Mesothelial cell of epicardium (in vitro differentiated cells): Measurements from ENCODE around the gene CCNJL. TPM values are rescaled to one million over a fixed set of nuclear protein-coding genes. Genes with fewer than 3 reads are reported as not detected.

Experiments
- DNase-seq, 2 experiments: peaks; one replicate each; pipeline ENCODE4 v3.0.0; 2021; ENCODE audit warnings: low spot score in 2 of 2; ENCODE audit not compliant: unreplicated experiment in 2 of 2
- H3K27ac Mint-ChIP-seq: 2 replicates; pipeline ENCODE4 v1.8.0; 2021; ENCODE audit warnings: mixed read lengths
- H3K27me3 Mint-ChIP-seq: 2 replicates; pipeline ENCODE4 v1.8.0; 2021; ENCODE audit warnings: low read depth, mixed read lengths
- H3K36me3 Mint-ChIP-seq: 2 replicates; pipeline ENCODE4 v1.8.0; 2021; ENCODE audit warnings: mixed read lengths
- H3K4me1 Mint-ChIP-seq: 2 replicates; pipeline ENCODE4 v1.8.0; 2021; ENCODE audit warnings: mixed read lengths
- H3K4me3 Mint-ChIP-seq: 2 replicates; pipeline ENCODE4 v1.8.0; 2021; ENCODE audit warnings: mild to moderate bottlenecking, moderate library complexity, mixed read lengths
- H3K9me3 Mint-ChIP-seq: 2 replicates; pipeline ENCODE4 v1.8.0; 2021; ENCODE audit warnings: mixed read lengths
- total RNA-seq: library from RNA; stranded (reverse); gene quantifications from 3 replicates; pipeline ENCODE4 v1.2.1, GENCODE V29; 2021
- TF ChIP-seq, protein P1 (sequence below): fragments of 200-600 bp; sonication (generic); IDR thresholded peaks from one replicate; pipeline ENCODE4 v1.5.0; 2021; ENCODE audit warnings: antibody characterized with exemption; ENCODE audit not compliant: unreplicated experiment

The CCNJL gene
- total RNA-seq, 1 donor from 2014 or later = 8.9 TPM

DNA sequence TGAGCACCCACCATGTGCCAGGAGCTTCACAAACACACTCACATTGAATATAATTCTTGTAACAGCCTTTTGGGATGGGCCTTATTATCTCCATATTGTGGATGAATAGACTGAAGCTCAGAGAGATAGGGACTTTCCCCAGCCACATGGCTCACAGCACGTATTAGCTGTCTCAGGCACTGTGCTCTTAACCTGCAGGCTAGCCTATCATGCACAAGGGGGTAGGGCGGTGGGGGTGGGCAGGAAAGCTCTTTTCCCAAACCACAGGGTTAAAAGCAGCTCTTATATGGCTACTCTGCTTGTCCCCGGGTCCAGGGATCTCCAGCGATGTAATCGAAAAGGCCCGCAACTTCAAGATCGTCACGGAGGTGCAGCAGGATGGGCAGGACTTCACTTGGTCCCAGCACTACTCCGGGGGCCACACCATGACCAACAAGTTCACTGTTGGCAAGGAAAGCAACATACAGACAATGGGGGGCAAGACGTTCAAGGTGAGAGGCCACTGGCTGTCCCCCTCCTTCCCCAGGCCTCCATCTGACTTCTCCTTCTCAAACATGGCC, 80.5 kb downstream of the CCNJL start:
- H3K27ac Mint-ChIP-seq = no peak overlapping the region
- no peak for DNase-seq
- H3K27me3 Mint-ChIP-seq = no peaks in the 10 kb centered on the region
- H3K36me3 Mint-ChIP-seq = no peaks in the 10 kb centered on the region
- TF ChIP-seq, protein P1, sequence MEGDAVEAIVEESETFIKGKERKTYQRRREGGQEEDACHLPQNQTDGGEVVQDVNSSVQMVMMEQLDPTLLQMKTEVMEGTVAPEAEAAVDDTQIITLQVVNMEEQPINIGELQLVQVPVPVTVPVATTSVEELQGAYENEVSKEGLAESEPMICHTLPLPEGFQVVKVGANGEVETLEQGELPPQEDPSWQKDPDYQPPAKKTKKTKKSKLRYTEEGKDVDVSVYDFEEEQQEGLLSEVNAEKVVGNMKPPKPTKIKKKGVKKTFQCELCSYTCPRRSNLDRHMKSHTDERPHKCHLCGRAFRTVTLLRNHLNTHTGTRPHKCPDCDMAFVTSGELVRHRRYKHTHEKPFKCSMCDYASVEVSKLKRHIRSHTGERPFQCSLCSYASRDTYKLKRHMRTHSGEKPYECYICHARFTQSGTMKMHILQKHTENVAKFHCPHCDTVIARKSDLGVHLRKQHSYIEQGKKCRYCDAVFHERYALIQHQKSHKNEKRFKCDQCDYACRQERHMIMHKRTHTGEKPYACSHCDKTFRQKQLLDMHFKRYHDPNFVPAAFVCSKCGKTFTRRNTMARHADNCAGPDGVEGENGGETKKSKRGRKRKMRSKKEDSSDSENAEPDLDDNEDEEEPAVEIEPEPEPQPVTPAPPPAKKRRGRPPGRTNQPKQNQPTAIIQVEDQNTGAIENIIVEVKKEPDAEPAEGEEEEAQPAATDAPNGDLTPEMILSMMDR = no peak
- H3K9me3 Mint-ChIP-seq = no peaks in the 10 kb centered on the region
- H3K4me3 Mint-ChIP-seq = no peak overlapping the region
- H3K4me1 Mint-ChIP-seq = no peaks in the 10 kb centered on the region

DNA sequence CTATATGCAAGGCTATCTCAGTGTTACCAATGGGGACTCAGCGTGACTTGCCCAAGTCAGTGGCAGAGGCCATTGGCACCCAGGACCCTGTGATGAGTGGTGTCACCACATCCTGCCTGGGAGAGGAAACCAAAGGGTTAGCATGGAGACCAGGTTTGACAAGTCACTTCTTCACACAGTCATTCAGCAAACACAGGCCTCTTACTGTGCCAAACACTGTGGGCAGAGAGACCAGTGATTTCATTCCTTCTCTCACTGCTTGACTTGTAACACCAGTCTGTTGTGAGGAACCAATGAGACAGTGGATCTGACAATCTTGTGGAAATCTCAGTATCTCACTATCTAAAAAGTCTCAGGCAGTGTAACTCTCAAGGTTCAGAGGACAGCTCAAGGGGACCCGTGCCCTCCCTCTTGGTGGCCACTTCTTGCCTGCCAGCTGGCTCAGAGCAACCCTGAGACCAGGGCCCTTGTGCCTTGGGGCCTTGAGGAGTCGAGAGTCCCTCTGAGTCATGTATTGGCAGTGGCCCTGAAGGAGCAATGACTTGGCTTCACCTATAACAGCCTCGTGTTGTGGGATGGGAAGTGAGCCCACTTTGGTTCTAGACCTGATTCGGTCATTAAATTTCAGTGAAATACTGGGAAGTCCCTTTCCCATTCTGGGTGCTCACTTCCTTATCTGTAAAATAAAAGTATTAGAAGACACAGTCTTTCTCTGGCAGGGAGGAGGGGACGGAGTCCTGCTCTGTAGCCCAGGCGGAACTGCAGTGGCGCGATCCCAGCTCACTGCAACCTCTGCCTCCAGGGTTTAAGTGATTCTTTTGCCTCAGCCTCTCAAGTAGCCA, 81.5 kb downstream of the CCNJL start:
- Mint-ChIP-seq H3K27ac (no peak overlapping the region), H3K9me3 (no peaks in the 10 kb centered on the region), H3K27me3 (no peaks in the 10 kb centered on the region), H3K36me3 (no peaks in the 10 kb centered on the region), H3K4me3 (no peak overlapping the region), H3K4me1 (no peaks in the 10 kb centered on the region)
- TF ChIP-seq, protein P1 = no peak
- DNase-seq = no peak

DNA sequence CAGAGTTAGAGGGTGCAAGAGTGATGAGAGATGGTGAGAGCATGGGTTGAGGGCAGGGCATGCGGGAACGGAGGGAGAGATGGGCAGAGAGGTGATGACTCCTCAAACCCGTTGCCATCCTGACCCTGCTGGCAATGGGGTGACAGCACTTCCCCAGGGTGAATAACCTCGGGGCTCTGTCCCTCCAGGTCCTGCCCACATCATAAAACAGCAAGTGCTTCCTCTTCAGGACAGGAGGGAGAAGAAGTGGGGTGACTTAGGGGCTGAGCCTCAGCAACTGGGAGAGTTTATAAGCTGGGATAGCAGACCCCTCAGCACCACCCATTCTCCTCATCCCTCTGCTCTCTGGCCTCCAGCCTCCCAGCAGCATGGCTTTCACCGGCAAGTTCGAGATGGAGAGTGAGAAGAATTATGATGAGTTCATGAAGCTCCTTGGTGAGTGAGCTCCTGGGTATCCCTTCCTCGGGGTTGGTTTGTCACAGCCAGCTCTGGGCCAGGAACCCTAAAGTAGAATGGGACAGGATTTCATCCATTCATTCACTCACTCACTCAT, 83.1 kb downstream of the CCNJL start, which contains the start of gene FABP6:
Gene FABP6 (plus strand): TSS at position 317 of the 553 bp plus-strand sequence. CDS start 52 bp downstream, at position 369.
- DNase-seq = no peak
- Mint-ChIP-seq H3K4me1 (no peaks in the 10 kb centered on the region), H3K9me3 (no peaks in the 10 kb centered on the region), H3K27ac (no peak within 1 kb of the TSS), H3K4me3 (no peak within 1 kb of the TSS), H3K27me3 (no peaks in the 10 kb centered on the region), H3K36me3 (no peaks in the 10 kb centered on the region)
- TF ChIP-seq, protein P1 = no peak

DNA sequence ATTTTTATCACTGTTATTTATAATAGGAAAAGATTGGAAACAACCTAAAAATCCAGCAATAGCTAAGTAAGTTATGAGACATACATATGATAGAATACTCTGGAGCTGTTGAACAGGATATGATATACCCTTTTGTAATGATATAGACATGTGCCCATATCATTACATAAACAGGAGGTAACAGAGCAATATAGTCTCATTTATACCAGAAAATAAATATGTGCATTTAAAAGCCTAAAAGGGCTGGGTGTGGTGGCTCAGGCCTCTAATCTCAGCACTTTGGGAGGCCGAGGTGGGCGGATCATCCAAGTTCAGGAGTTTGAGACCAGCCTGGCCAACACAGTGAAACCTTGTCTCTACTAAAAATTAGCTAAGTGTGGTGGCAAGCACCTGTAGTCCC, 85.4 kb downstream of the CCNJL start:
- Mint-ChIP-seq H3K27me3 (no peaks in the 10 kb centered on the region), H3K9me3 (no peaks in the 10 kb centered on the region), H3K27ac (no peak overlapping the region), H3K4me3 (no peak overlapping the region), H3K4me1 (no peaks in the 10 kb centered on the region), H3K36me3 (no peaks in the 10 kb centered on the region)
- DNase-seq = no peak
- TF ChIP-seq, protein P1 = no peak

DNA sequence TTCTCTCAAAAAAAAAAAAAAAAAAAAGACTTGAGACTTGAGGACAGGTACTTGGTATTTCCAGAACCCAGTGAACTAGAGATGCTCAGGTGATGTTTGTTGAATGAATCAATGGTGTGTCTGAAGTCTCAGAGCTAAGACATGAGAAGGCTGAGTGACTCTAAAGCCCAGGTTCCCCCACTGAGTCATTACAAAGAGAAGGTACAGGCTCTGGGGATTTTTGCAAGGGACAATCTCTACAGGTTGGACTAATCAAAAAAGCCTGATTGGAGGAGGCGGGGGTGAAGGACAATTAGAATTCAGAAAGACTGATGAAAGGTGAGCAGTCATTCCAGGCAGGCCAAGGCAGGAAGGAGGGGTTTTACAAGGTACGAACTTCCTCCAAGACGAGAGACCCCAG, 91.3 kb downstream of the CCNJL start:
- TF ChIP-seq, protein P1 = no peak
- no peaks in the 10 kb centered on the region for H3K27me3 Mint-ChIP-seq
- H3K36me3 Mint-ChIP-seq = no peaks in the 10 kb centered on the region
- H3K4me3 Mint-ChIP-seq = no peak overlapping the region
- no peak overlapping the region for H3K27ac Mint-ChIP-seq
- H3K4me1 Mint-ChIP-seq = no peaks in the 10 kb centered on the region
- no peaks in the 10 kb centered on the region for H3K9me3 Mint-ChIP-seq
- no peak for DNase-seq
